ENCODE data around the gene CCDC24.

DNA sequence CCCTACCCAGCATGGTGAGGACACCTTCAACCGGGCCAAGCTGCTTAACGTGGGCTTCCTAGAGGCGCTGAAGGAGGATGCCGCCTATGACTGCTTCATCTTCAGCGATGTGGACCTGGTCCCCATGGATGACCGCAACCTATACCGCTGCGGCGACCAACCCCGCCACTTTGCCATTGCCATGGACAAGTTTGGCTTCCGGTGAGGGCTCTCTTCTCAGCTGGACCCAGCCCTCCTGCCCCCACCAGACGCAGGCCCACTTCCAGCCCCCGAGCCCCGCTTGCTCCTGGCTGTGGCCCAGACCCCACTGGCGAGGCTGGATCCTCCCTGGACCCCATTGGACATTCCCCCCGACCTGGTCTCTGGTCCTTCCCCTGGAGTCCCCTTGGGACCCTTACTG lies 6.5 kb upstream of the CCDC24 start:
- TF ChIP-seq EZH2 (IDR thresholded peaks at IDR 0.05; ENCODE audit: borderline replicate concordance, low read length) (no peak), CTCF (IDR thresholded peaks at IDR 0.05; ENCODE audit: low read length) (no peak)
